ENCODE measurements around the gene RNF220. TPM values are rescaled to one million over a fixed set of nuclear protein-coding genes. Genes with fewer than 3 reads are reported as not detected.

Gene RNF220
- total RNA-seq, 1 donor from 2014 or later, result 47.1 TPM

- no peaks in the 10 kb centered on the region for H4K20me1 ChIP-seq (ENCODE audit: insufficient read depth, low read length)
- H3K4me3 ChIP-seq (ENCODE audit: insufficient read depth, low read depth, low read length), result no peak overlapping the region
- peak overlapping the region; percentile 1 for H3K4me2 ChIP-seq (ENCODE audit: low read length)
- no peaks in the 10 kb centered on the region for H3K36me3 ChIP-seq (ENCODE audit: insufficient read depth, low read length)
- H3K27ac ChIP-seq (ENCODE audit: low read depth, low read length), result no peak overlapping the region
- Mint-ChIP-seq H3K27ac (ENCODE audit: unreplicated experiment) (peak overlapping the region; percentile 29), H3K9me3 (ENCODE audit: unreplicated experiment) (peaks cover 4% of the 10 kb centered on the region), H3K36me3 (ENCODE audit: low read depth, unreplicated experiment) (peaks cover 6% of the 10 kb centered on the region), H3K4me1 (ENCODE audit: low read depth, unreplicated experiment) (peaks cover 39% of the 10 kb centered on the region), H3K27me3 (ENCODE audit: low read depth, unreplicated experiment) (peaks cover 12% of the 10 kb centered on the region), H3K4me3 (ENCODE audit: unreplicated experiment) (no peak overlapping the region)
- TF ChIP-seq CTCF (IDR thresholded peaks at IDR 0.05; ENCODE audit: insufficient read depth, low read depth, low read length), result no peak
- TF ChIP-seq EZH2 (IDR thresholded peaks at IDR 0.05; ENCODE audit: insufficient read depth, low read length), result no peak
- peaks cover 16% of the 10 kb centered on the region for H3K4me1 ChIP-seq (ENCODE audit: insufficient read depth, low read length)
- H3K9ac ChIP-seq (ENCODE audit: low read length), result no peak overlapping the region
- peak; percentile 63 for DNase-seq (ENCODE audit: low read depth)
- H2AFZ ChIP-seq (ENCODE audit: low read depth, low read length), result no peak overlapping the region
- peaks cover 2% of the 10 kb centered on the region for H3K27me3 ChIP-seq (ENCODE audit: insufficient read depth, low read length)
- no peaks in the 10 kb centered on the region for H3K79me2 ChIP-seq (ENCODE audit: insufficient read depth, low read length)
- peak; percentile 39 for FAIRE-seq
- H3K9me3 ChIP-seq (ENCODE audit: insufficient read depth, low read depth, low read length), result no peaks in the 10 kb centered on the region
Observed at GRCh38 chr1:44553771-44554170, 148.7 kb downstream of the RNF220 start.

- H3K9ac ChIP-seq (ENCODE audit: low read length), result no peak overlapping the region
- peaks cover 3% of the 10 kb centered on the region for H3K27me3 ChIP-seq (ENCODE audit: insufficient read depth, low read length)
- H3K4me3 ChIP-seq (ENCODE audit: insufficient read depth, low read depth, low read length), result no peak overlapping the region
- no peak overlapping the region for H3K27ac ChIP-seq (ENCODE audit: low read depth, low read length)
- FAIRE-seq, result no peak
- H3K4me2 ChIP-seq (ENCODE audit: low read length), result no peak overlapping the region
- H3K79me2 ChIP-seq (ENCODE audit: insufficient read depth, low read length), result no peaks in the 10 kb centered on the region
- no peaks in the 10 kb centered on the region for H4K20me1 ChIP-seq (ENCODE audit: insufficient read depth, low read length)
- H3K4me3 Mint-ChIP-seq (ENCODE audit: unreplicated experiment), result no peak overlapping the region
- peaks cover 4% of the 10 kb centered on the region for H3K27me3 Mint-ChIP-seq (ENCODE audit: low read depth, unreplicated experiment)
- peaks cover 16% of the 10 kb centered on the region for H3K4me1 ChIP-seq (ENCODE audit: insufficient read depth, low read length)
- TF ChIP-seq CTCF (IDR thresholded peaks at IDR 0.05; ENCODE audit: insufficient read depth, low read depth, low read length) (no peak), EZH2 (IDR thresholded peaks at IDR 0.05; ENCODE audit: insufficient read depth, low read length) (no peak)
- peaks cover 39% of the 10 kb centered on the region for H3K4me1 Mint-ChIP-seq (ENCODE audit: low read depth, unreplicated experiment)
- no peaks in the 10 kb centered on the region for H3K9me3 ChIP-seq (ENCODE audit: insufficient read depth, low read depth, low read length)
- DNase-seq (ENCODE audit: low read depth), result no peak
- no peaks in the 10 kb centered on the region for H3K36me3 ChIP-seq (ENCODE audit: insufficient read depth, low read length)
- H2AFZ ChIP-seq (ENCODE audit: low read depth, low read length), result no peak overlapping the region
- H3K9me3 Mint-ChIP-seq (ENCODE audit: unreplicated experiment), result peaks cover 4% of the 10 kb centered on the region
- H3K27ac Mint-ChIP-seq (ENCODE audit: unreplicated experiment), result no peak overlapping the region
- H3K36me3 Mint-ChIP-seq (ENCODE audit: low read depth, unreplicated experiment), result no peaks in the 10 kb centered on the region
Observed at GRCh38 chr1:44554706-44555105, 149.7 kb downstream of the RNF220 start.

GRCh38 chr1:44557778-44558177, 152.7 kb downstream of the RNF220 start:
- H3K4me1 Mint-ChIP-seq (ENCODE audit: low read depth, unreplicated experiment), result peaks cover 38% of the 10 kb centered on the region
- H3K36me3 Mint-ChIP-seq (ENCODE audit: low read depth, unreplicated experiment), result no peaks in the 10 kb centered on the region
- Histone ChIP-seq H4K20me1 (ENCODE audit: insufficient read depth, low read length) (no peaks in the 10 kb centered on the region), H2AFZ (ENCODE audit: low read depth, low read length) (no peak overlapping the region), H3K4me1 (ENCODE audit: insufficient read depth, low read length) (peaks cover 16% of the 10 kb centered on the region), H3K27me3 (ENCODE audit: insufficient read depth, low read length) (peaks cover 3% of the 10 kb centered on the region), H3K4me2 (ENCODE audit: low read length) (peak overlapping the region; percentile 7), H3K27ac (ENCODE audit: low read depth, low read length) (no peak overlapping the region), H3K4me3 (ENCODE audit: insufficient read depth, low read depth, low read length) (no peak overlapping the region), H3K36me3 (ENCODE audit: insufficient read depth, low read length) (no peaks in the 10 kb centered on the region), H3K9ac (ENCODE audit: low read length) (no peak overlapping the region), H3K79me2 (ENCODE audit: insufficient read depth, low read length) (no peaks in the 10 kb centered on the region), H3K9me3 (ENCODE audit: insufficient read depth, low read depth, low read length) (no peaks in the 10 kb centered on the region)
- peak; percentile 26 for DNase-seq (ENCODE audit: low read depth)
- no peak for FAIRE-seq
- H3K27me3 Mint-ChIP-seq (ENCODE audit: low read depth, unreplicated experiment), result peaks cover 9% of the 10 kb centered on the region
- TF ChIP-seq CTCF (IDR thresholded peaks at IDR 0.05; ENCODE audit: insufficient read depth, low read depth, low read length) (no peak), EZH2 (IDR thresholded peaks at IDR 0.05; ENCODE audit: insufficient read depth, low read length) (no peak)
- H3K27ac Mint-ChIP-seq (ENCODE audit: unreplicated experiment), result no peak overlapping the region
- H3K9me3 Mint-ChIP-seq (ENCODE audit: unreplicated experiment), result peaks cover 2% of the 10 kb centered on the region
- no peak overlapping the region for H3K4me3 Mint-ChIP-seq (ENCODE audit: unreplicated experiment)

All from astrocyte (in vitro differentiated cells and primary cell).